H1 (cell line): Measurements from ENCODE around the gene CD300LG.
A peak's percentile ranks its signal among the peaks of the same experiment; 100 is the strongest.

Experiments used
- ATF3 ChIP-seq: IDR thresholded peaks from 2 replicates; pipeline ENCODE4 v1.6.1; 2011; ENCODE audit warnings: low read depth, mild to moderate bottlenecking, low read length; ENCODE audit not compliant: insufficient read depth
- BRCA1 ChIP-seq: IDR thresholded peaks from 2 replicates; pipeline ENCODE4 v1.6.1; 2012; ENCODE audit warnings: low read depth, low read length, improper control_type of control experiment
- CTCF ChIP-seq, 3 experiments: IDR thresholded peaks; 1 replicate in 2 of 3; 2 replicates in 1 of 3; pipeline versions ENCODE4 v1.5.1 to v1.6.1; 2011; ENCODE audit warnings: low read length in 3 of 3, mild to moderate bottlenecking in 3 of 3, inconsistent platforms in 2 of 3, low read depth in 1 of 3, moderate library complexity in 1 of 3; ENCODE audit not compliant: insufficient read depth in 1 of 3; ENCODE audit errors: control extremely low read depth in 1 of 3
- EP300 ChIP-seq, 2 experiments: IDR thresholded peaks; 1 replicate in 1 of 2; 2 replicates in 1 of 2; pipeline ENCODE4 v1.6.1; 2011 to 2012; ENCODE audit warnings: low read depth in 2 of 2, low read length in 2 of 2, mild to moderate bottlenecking in 2 of 2, borderline replicate concordance in 1 of 2, inconsistent platforms in 1 of 2, moderate library complexity in 1 of 2
- EZH2 ChIP-seq: fragments of 200-600 bp; sonication (generic); IDR thresholded peaks from 2 replicates; pipeline ENCODE4 v1.7.1; 2012; ENCODE audit warnings: low read depth, mild to moderate bottlenecking, moderate library complexity, low read length, inconsistent platforms; ENCODE audit not compliant: severe bottlenecking
- POLR2A ChIP-seq, 2 experiments: IDR thresholded peaks; 1 replicate in 1 of 2; 2 replicates in 1 of 2; pipeline ENCODE4 v1.6.1; 2011; ENCODE audit warnings: low read depth in 2 of 2, low read length in 2 of 2, mild to moderate bottlenecking in 2 of 2; ENCODE audit errors: control extremely low read depth in 1 of 2
- RXRA ChIP-seq: IDR thresholded peaks from 2 replicates; pipeline ENCODE4 v1.6.1; 2011; ENCODE audit warnings: low read depth, mild to moderate bottlenecking, low read length, moderate library complexity; ENCODE audit not compliant: insufficient read depth
- TBP ChIP-seq: IDR thresholded peaks from 2 replicates; pipeline ENCODE4 v1.6.1; 2011; ENCODE audit warnings: low read depth, low read length, improper control_type of control experiment

DNA sequence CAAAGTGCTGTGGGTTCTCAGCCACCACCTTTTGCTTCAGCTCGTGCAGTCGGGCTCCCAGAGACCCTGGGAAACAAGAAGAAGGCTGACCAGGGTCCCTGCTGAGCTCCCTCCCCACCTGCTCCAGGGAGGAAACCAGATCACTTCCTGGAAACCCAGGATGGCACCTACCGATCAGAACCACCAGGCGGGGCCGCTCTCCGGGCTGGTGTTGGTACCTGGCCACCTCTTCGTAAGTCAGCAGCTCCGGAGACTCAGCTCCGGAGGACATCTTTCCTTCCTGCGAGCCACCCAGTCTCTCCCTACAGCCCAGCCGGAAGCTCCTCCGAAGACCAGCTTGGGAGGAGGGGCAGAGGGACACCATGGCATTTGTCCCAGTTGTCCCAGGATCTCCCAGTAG, 33.0 kb upstream of the CD300LG start:
- no peak for TF ChIP-seq EZH2
- peak; percentile 47 to 58 (median 48) for TF ChIP-seq CTCF (IDR thresholded peaks at IDR 0.05; ENCODE audit: control extremely low read depth in 1 of 3, insufficient read depth in 1 of 3, low read depth in 1 of 3, low read length in 3 of 3)
- no peak for TF ChIP-seq TBP
- TF ChIP-seq RXRA: no peak
- TF ChIP-seq POLR2A (IDR thresholded peaks at IDR 0.05; ENCODE audit: control extremely low read depth in 1 of 2, low read depth in 2 of 2, low read length in 2 of 2): no peak
- TF ChIP-seq EP300 (IDR thresholded peaks at IDR 0.05; ENCODE audit: borderline replicate concordance in 1 of 2, low read depth in 2 of 2, low read length in 2 of 2): no peak
- no peak for TF ChIP-seq ATF3
- no peak for TF ChIP-seq BRCA1
